ENCODE measurements around the gene KRTAP5-11.
A peak's percentile ranks its signal among the peaks of the same experiment; 100 is the strongest.
"Not testable (repeated sequence)": the region's sequence is repeated elsewhere in the genome, so short reads cannot be mapped to it uniquely, and the experiment has no call there.

The KRTAP5-11 gene

GRCh38 chr11:71575723-71576424 is 6.8 kb downstream of the KRTAP5-11 start:
- Histone ChIP-seq H3K27me3 (ENCODE audit: low read depth) (no peaks in the 10 kb centered on the region), H3K9me3 (no peaks in the 10 kb centered on the region), H3K4me1 (no peaks in the 10 kb centered on the region), H3K4me3 (no peak overlapping the region), H3K36me3 (replicated peaks) (no peaks in the 10 kb centered on the region)
- no peak for DNase-seq (ENCODE audit: low spot score in 2 of 2)
- in situ Hi-C loops (cut with MboI; ENCODE audit: low sequenced_read_pairs) = no loop called here

GRCh38 chr11:71574418-71574817 is 8.3 kb downstream of the KRTAP5-11 start:
- H3K27me3 ChIP-seq (ENCODE audit: low read depth) = no peaks in the 10 kb centered on the region
- in situ Hi-C loops (cut with MboI; ENCODE audit: low sequenced_read_pairs) = no loop called here
- H3K9me3 ChIP-seq = no peaks in the 10 kb centered on the region

GRCh38 chr11:71572811-71573210 is 9.9 kb downstream of the KRTAP5-11 start:
- Histone ChIP-seq H3K27me3 (ENCODE audit: low read depth) (no peaks in the 10 kb centered on the region), H3K36me3 (replicated peaks) (no peaks in the 10 kb centered on the region), H3K4me1 (no peaks in the 10 kb centered on the region), H3K9me3 (no peaks in the 10 kb centered on the region), H3K4me3 (no peak overlapping the region)
- in situ Hi-C loops (cut with MboI; ENCODE audit: low sequenced_read_pairs) = no loop called here
- DNase-seq (ENCODE audit: low spot score in 2 of 2) = no peak

More at GRCh38 chr11:71574418-71574817, 8.3 kb downstream of the KRTAP5-11 start:
- no peak overlapping the region for H3K4me3 ChIP-seq
- H3K36me3 ChIP-seq (replicated peaks) = no peaks in the 10 kb centered on the region
- no peak for DNase-seq (ENCODE audit: low spot score in 2 of 2)
- no peaks in the 10 kb centered on the region for H3K4me1 ChIP-seq

GRCh38 chr11:71571101-71571850 is 11.4 kb downstream of the KRTAP5-11 start:
- H3K4me1 ChIP-seq; H3K27me3 ChIP-seq (ENCODE audit: low read depth); in situ Hi-C loops (cut with MboI; ENCODE audit: low sequenced_read_pairs); DNase-seq (ENCODE audit: low spot score in 2 of 2); H3K9me3 ChIP-seq; H3K4me3 ChIP-seq; H3K36me3 ChIP-seq (replicated peaks): not testable (repeated sequence)

- Histone ChIP-seq H3K27me3 (ENCODE audit: low read depth) (peaks cover 2% of the 10 kb centered on the region), H3K4me1 (no peaks in the 10 kb centered on the region), H3K9me3 (no peaks in the 10 kb centered on the region), H3K36me3 (replicated peaks) (no peaks in the 10 kb centered on the region), H3K4me3 (no peak overlapping the region)
- in situ Hi-C loops (cut with MboI; ENCODE audit: low sequenced_read_pairs) = no loop called here
- no peak for DNase-seq (ENCODE audit: low spot score in 2 of 2)
These were observed 13.8 kb downstream of the KRTAP5-11 start for GRCh38 chr11:71568704-71569349.

DNA sequence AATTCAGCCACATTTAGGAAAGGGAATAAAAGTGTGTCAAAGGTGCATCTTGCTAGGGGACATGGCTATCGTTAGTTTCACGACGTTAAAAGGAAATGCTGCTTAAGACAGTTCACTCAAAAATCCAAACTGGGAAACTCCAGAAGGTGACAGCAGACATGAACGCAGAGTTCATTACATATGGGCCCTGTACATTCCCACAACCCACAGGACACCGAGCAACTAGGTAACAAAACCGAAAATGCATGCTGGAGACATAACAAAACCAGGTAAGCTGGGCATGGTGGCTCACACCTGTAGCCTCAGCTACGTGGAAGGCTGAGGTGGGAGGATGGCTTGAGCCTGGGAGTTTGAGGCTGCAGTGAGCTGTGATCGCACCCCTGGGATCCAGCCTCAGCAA is 15.0 kb downstream of the KRTAP5-11 start:
- H3K36me3 ChIP-seq (replicated peaks); in situ Hi-C loops (cut with MboI; ENCODE audit: low sequenced_read_pairs); H3K4me3 ChIP-seq; H3K4me1 ChIP-seq; DNase-seq (ENCODE audit: low spot score in 2 of 2); H3K9me3 ChIP-seq: not testable (repeated sequence)
- H3K27me3 ChIP-seq (ENCODE audit: low read depth) = peaks cover 14% of the 10 kb centered on the region

GRCh38 chr11:71566626-71567599 is 15.8 kb downstream of the KRTAP5-11 start:
- H3K9me3 ChIP-seq; H3K36me3 ChIP-seq (replicated peaks); H3K4me1 ChIP-seq; in situ Hi-C loops (cut with MboI; ENCODE audit: low sequenced_read_pairs); DNase-seq (ENCODE audit: low spot score in 2 of 2); H3K4me3 ChIP-seq: not testable (repeated sequence)
- H3K27me3 ChIP-seq (ENCODE audit: low read depth) = peaks cover 20% of the 10 kb centered on the region

- DNase-seq (ENCODE audit: low spot score in 2 of 2) = no peak
- in situ Hi-C loops (cut with MboI; ENCODE audit: low sequenced_read_pairs) = no loop called here
- Histone ChIP-seq H3K4me3 (no peak overlapping the region), H3K9me3 (no peaks in the 10 kb centered on the region; the same call in 1 of the 2 replicates), H3K27me3 (ENCODE audit: low read depth) (peaks cover 24% of the 10 kb centered on the region), H3K36me3 (replicated peaks) (no peaks in the 10 kb centered on the region), H3K4me1 (no peaks in the 10 kb centered on the region)
These were observed 16.5 kb downstream of the KRTAP5-11 start for GRCh38 chr11:71566081-71566620.

DNA sequence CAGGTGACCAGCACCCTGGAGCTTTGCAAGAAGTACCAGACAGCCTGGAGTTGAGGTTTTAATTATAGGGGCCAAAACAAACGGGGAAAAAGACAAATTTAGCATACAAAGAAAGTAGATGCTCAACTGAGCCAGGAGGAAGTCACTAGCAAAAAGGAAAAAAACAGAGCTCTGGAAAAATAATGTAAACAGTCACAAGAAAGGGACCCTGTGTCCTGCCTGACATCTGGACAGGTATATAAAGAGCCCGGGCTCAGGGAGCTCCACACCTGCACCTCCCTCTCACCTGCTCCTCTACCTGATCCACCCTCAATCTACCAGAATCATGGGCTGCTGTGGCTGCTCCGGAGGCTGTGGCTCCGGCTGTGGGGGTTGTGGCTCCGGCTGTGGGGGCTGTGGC is 17.4 kb downstream of the KRTAP5-11 start, which contains the start of gene KRTAP5-10:
Gene KRTAP5-10, plus strand, starts transcription at position 301 of the 400 bp plus-strand sequence. Its CDS starts 25 bp downstream, at position 326.
- H3K36me3 ChIP-seq (replicated peaks) = no peaks in the 10 kb centered on the region
- DNase-seq (ENCODE audit: low spot score in 2 of 2) = no peak
- no peaks in the 10 kb centered on the region; the same call in 1 of the 2 replicates for H3K9me3 ChIP-seq
- no peak within 1 kb of the TSS for H3K4me3 ChIP-seq
- peaks cover 24% of the 10 kb centered on the region for H3K27me3 ChIP-seq (ENCODE audit: low read depth)
- H3K4me1 ChIP-seq = no peaks in the 10 kb centered on the region
- in situ Hi-C loops (cut with MboI; ENCODE audit: low sequenced_read_pairs) = no loop called here

GRCh38 chr11:71564430-71564829 is 18.2 kb downstream of the KRTAP5-11 start:
- H3K27me3 ChIP-seq (ENCODE audit: low read depth) = peaks cover 24% of the 10 kb centered on the region
- no peak for DNase-seq (ENCODE audit: low spot score in 2 of 2)

GRCh38 chr11:71563406-71563805 is 19.3 kb downstream of the KRTAP5-11 start:
- H3K36me3 ChIP-seq (replicated peaks) = no peaks in the 10 kb centered on the region
- H3K27me3 ChIP-seq (ENCODE audit: low read depth) = peaks cover 24% of the 10 kb centered on the region
- peak; percentile 16 to 42 for DNase-seq (ENCODE audit: low spot score in 2 of 2)
- in situ Hi-C loops (cut with MboI; ENCODE audit: low sequenced_read_pairs) = no loop called here
- no peaks in the 10 kb centered on the region for H3K4me1 ChIP-seq
- no peaks in the 10 kb centered on the region; the same call in 1 of the 2 replicates for H3K9me3 ChIP-seq
- no peak overlapping the region for H3K4me3 ChIP-seq

More at GRCh38 chr11:71564430-71564829, 18.2 kb downstream of the KRTAP5-11 start:
- Histone ChIP-seq H3K4me3 (no peak overlapping the region), H3K4me1 (no peaks in the 10 kb centered on the region), H3K9me3 (no peaks in the 10 kb centered on the region; the same call in 1 of the 2 replicates), H3K36me3 (replicated peaks) (no peaks in the 10 kb centered on the region)
- in situ Hi-C loops (cut with MboI; ENCODE audit: low sequenced_read_pairs) = no loop called here

DNA sequence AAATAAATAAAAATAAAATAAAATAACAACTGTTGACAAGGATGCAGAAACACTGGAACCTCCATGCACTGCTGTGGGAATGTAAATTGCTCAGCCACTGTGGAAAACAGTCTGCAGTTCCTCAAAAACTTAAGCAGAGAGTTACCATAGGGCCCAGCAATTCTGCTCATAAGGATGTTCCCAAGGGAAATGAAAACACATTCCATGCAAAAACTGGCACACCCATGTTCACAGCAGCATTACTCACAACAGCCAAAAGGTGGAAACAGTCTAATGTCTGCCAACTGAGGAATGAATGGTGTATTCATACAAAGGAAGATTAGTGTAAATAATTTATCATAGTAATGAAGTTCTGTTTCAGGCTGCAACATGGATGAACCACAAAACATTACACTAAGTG is 20.6 kb downstream of the KRTAP5-11 start:
- Histone ChIP-seq H3K4me3 (no peak overlapping the region), H3K27me3 (ENCODE audit: low read depth) (peaks cover 24% of the 10 kb centered on the region), H3K9me3 (no peaks in the 10 kb centered on the region; the same call in 1 of the 2 replicates), H3K4me1 (no peaks in the 10 kb centered on the region), H3K36me3 (replicated peaks) (no peaks in the 10 kb centered on the region)
- in situ Hi-C loops (cut with MboI; ENCODE audit: low sequenced_read_pairs) = no loop called here
- DNase-seq (ENCODE audit: low spot score in 2 of 2) = no peak

DNA sequence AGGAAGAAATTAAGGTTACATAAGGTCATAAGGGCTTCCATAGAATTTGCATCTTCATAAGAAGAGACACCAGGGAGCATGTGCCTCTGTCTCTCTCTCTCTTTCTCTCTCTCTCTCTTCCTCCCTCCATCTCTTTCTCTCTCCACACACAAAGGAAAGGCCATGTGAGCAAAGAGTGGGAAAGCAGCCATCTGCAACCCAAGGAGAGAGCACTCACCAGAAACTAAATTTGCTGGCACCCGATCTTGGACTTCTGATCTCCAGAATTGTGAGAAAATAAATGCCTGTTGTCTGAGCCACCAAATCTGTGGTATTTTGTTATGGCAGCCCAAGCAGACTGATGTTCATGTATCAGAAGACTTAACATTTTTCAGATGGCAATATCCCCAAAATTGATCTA is 23.7 kb downstream of the KRTAP5-11 start:
- in situ Hi-C loops (cut with MboI; ENCODE audit: low sequenced_read_pairs) = no loop called here
- H3K4me3 ChIP-seq = no peak overlapping the region
- H3K36me3 ChIP-seq (replicated peaks) = no peaks in the 10 kb centered on the region
- no peak for DNase-seq (ENCODE audit: low spot score in 2 of 2)
- H3K4me1 ChIP-seq = no peaks in the 10 kb centered on the region
- peaks cover 23% of the 10 kb centered on the region for H3K27me3 ChIP-seq (ENCODE audit: low read depth)
- no peaks in the 10 kb centered on the region; the same call in 1 of the 2 replicates for H3K9me3 ChIP-seq

Data from HAP-1 (cell line).